HCT116 (cell line): ENCODE measurements around the gene PDE4D.

Source experiments
- ATF3 ChIP-seq: IDR thresholded peaks from 2 replicates; pipeline ENCODE4 v1.6.1; 2012
- CTCF ChIP-seq, 3 experiments: fragments of 200-600 bp in 1 of 3; sonication (generic) in 1 of 3; IDR thresholded peaks in 2 of 3; conservative IDR thresholded peaks in 1 of 3; 2 replicates each; pipeline ENCODE4 v1.5.1; 2012 to 2017; ENCODE audit warnings: low read depth in 2 of 3, low read length in 2 of 3, antibody characterized with exemption in 1 of 3, borderline replicate concordance in 1 of 3, control low read depth in 1 of 3, mild to moderate bottlenecking in 1 of 3, mixed read lengths in 1 of 3, mixed run types in 1 of 3, moderate library complexity in 1 of 3; ENCODE audit not compliant: insufficient read depth in 1 of 3
- EGR1 ChIP-seq: IDR thresholded peaks from 2 replicates; pipeline ENCODE4 v1.6.1; 2012; ENCODE audit warnings: low read depth
- ELF1 ChIP-seq: IDR thresholded peaks from 2 replicates; pipeline ENCODE4 v1.6.1; 2012; ENCODE audit warnings: low read depth, borderline replicate concordance
- EZH2 ChIP-seq: fragments of 200-600 bp; sonication (generic); IDR thresholded peaks from 2 replicates; pipeline ENCODE4 v1.6.1; 2017; ENCODE audit warnings: antibody characterized with exemption, mixed run types
- POLR2A ChIP-seq: IDR thresholded peaks from 2 replicates; pipeline ENCODE4 v1.7.0; 2011; ENCODE audit warnings: borderline replicate concordance; ENCODE audit not compliant: insufficient read depth, insufficient read length; ENCODE audit errors: extremely low read depth
- POLR2AphosphoS5 ChIP-seq: IDR thresholded peaks from 2 replicates; pipeline ENCODE4 v1.6.1; 2011; ENCODE audit warnings: mild to moderate bottlenecking, low read depth, low read length, moderate library complexity
- RAD21 ChIP-seq: IDR thresholded peaks from 2 replicates; pipeline ENCODE4 v1.6.1; 2012; ENCODE audit warnings: low read depth, mild to moderate bottlenecking
- SP1 ChIP-seq: IDR thresholded peaks from 2 replicates; pipeline ENCODE4 v1.6.1; 2012; ENCODE audit warnings: low read depth
- TCF7L2 ChIP-seq: IDR thresholded peaks from 2 replicates; pipeline ENCODE4 v1.7.0; 2011; ENCODE audit warnings: borderline replicate concordance, inconsistent platforms; ENCODE audit not compliant: insufficient read depth, insufficient read length; ENCODE audit errors: extremely low read depth
- ZBTB33 ChIP-seq: IDR thresholded peaks from 2 replicates; pipeline ENCODE4 v1.6.1; 2011; ENCODE audit warnings: mild to moderate bottlenecking, low read length, moderate library complexity; ENCODE audit not compliant: insufficient replicate concordance; ENCODE audit errors: extremely low read depth
- ZFX ChIP-seq: fragments of 450-650 bp; IDR thresholded peaks from 2 replicates; pipeline ENCODE4 v1.6.1; 2017

GRCh38 chr5:59874675-59875074 is 18.9 kb downstream of the PDE4D start:
- TF ChIP-seq CTCF (IDR thresholded peaks at IDR 0.05 in 2 of 3, conservative IDR thresholded peaks at IDR 0.05 in 1 of 3; ENCODE audit: borderline replicate concordance in 1 of 3, insufficient read depth in 1 of 3, low read depth in 2 of 3, low read length in 2 of 3) (no peak), POLR2AphosphoS5 (no peak), ATF3 (no peak), EZH2 (no peak), POLR2A (no peak), RAD21 (no peak), ELF1 (no peak), EGR1 (no peak), ZFX (no peak), ZBTB33 (no peak), SP1 (no peak), TCF7L2 (no peak)
